Uterus (tissue), 4 donors: ENCODE data around the gene MACROH2A1. TPM values are rescaled to one million over a fixed set of nuclear protein-coding genes. Genes with fewer than 3 reads are reported as not detected.

Source experiments
- DNase-seq, 2 donors: peaks; one replicate each; pipeline ENCODE4 v3.0.0-alpha.2; 2019 to 2020
- H3K27ac ChIP-seq, 2 donors: fragments of 200-600 bp; sonication (generic); 1 replicate in 1 of 2; 2 replicates in 1 of 2; pipeline ENCODE4 v1.5.1; 2016 to 2018
- H3K27me3 ChIP-seq, 2 donors: fragments of 200-600 bp; sonication (generic); one replicate each; pipeline ENCODE4 v1.5.1; 2018 to 2019; ENCODE audit warnings: control low read depth in 1 of 2
- H3K36me3 ChIP-seq, 2 donors: fragments of 200-600 bp; sonication (generic); one replicate each; pipeline ENCODE4 v1.5.1; 2019; ENCODE audit warnings: control low read depth in 1 of 2
- H3K4me1 ChIP-seq, 2 donors: fragments of 200-600 bp; sonication (generic); one replicate each; pipeline ENCODE4 v1.5.1; 2018 to 2019; ENCODE audit warnings: control low read depth in 1 of 2
- H3K4me3 ChIP-seq, 2 donors: fragments of 200-600 bp; sonication (generic); 1 replicate in 1 of 2; 2 replicates in 1 of 2; pipeline ENCODE4 v1.5.1; 2018 to 2019; ENCODE audit warnings: mild to moderate bottlenecking in 1 of 2
- H3K9me3 ChIP-seq, 2 donors: fragments of 200-600 bp; sonication (generic); one replicate each; pipeline ENCODE4 v1.5.1; 2019; ENCODE audit warnings: control low read depth in 1 of 2
- POLR2A ChIP-seq, 2 donors: fragments of 450-650 bp; IDR thresholded peaks; one replicate each; pipeline ENCODE4 v1.6.1; 2016; ENCODE audit warnings: antibody characterized with exemption in 2 of 2, mild to moderate bottlenecking in 1 of 2, moderate library complexity in 1 of 2
- intact Hi-C: fragments of 100-400 bp; cut with DNase I; formaldehyde crosslinking; loops from one replicate; pipeline ENCODE4 v1.15.1; 2023; ENCODE audit warnings: low total_unique reads
- total RNA-seq, 4 donors: library from RNA; depleted of rRNA in 3 of 4; stranded (reverse); fragments of >200 nt in 3 of 4; gene quantifications; one replicate each; pipeline versions ENCODE4 v1.1.0 to v1.2.4, GENCODE V29; 2014 to 2023
- TF ChIP-seq, protein P1 (sequence below), 4 experiments: fragments of 200-600 bp in 2 of 4; fragments of 450-650 bp in 2 of 4; sonication (generic) in 2 of 4; IDR thresholded peaks; one replicate each; pipeline ENCODE4 v1.5.1; 2016 to 2019; ENCODE audit warnings: antibody characterized with exemption in 4 of 4, mild to moderate bottlenecking in 2 of 4, moderate library complexity in 1 of 4
- donor health status: DM: yes; HTN: yes; CAD: no.

Gene MACROH2A1
- total RNA-seq, 4 donors from 2014 or later = 121 to 200 (median 141) TPM

DNA sequence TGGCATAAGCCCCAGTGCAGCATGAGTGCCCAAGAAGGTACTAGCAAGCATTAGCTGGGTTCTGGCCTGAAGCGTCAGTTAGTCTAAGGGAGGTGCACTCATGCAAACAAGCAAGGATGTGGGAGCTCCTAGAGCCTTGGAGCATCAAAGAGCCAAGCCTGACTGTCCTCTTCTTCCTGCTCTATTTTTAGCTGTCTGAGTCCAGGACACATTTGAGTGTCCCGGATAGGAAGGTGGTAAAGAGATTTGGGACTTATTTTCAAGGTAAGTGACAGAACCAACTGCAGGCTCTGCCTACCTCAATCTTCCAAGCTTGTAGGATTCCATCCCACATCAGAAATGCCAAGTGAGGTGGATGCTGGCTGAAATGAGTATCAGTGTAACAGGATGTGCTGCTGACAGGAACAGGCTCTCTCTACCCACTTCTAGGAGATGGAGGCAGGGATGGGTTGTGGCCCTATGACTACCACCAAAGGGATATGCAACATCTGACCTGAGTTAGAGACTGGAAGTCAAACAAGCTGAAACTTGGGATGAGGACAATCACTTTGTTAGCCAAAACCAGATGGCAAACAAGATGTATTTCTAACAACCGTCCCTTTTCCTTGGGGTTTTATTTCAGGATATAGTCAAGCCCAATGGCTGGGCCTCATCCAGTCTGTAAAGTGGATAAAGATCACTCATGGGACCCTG, 15.1 kb downstream of the MACROH2A1 start:
- H3K27me3 ChIP-seq = no peaks in the 10 kb centered on the region
- H3K36me3 ChIP-seq = no peaks in the 10 kb centered on the region
- no peak for DNase-seq
- no peak overlapping the region for H3K4me3 ChIP-seq
- H3K9me3 ChIP-seq = no peaks in the 10 kb centered on the region
- H3K4me1 ChIP-seq = peaks cover 0 to 6% of the 10 kb centered on the region in 2 donors
- intact Hi-C loops = no loop called here
- TF ChIP-seq POLR2A (IDR thresholded peaks at IDR 0.05) = no peak
- TF ChIP-seq, protein P1, sequence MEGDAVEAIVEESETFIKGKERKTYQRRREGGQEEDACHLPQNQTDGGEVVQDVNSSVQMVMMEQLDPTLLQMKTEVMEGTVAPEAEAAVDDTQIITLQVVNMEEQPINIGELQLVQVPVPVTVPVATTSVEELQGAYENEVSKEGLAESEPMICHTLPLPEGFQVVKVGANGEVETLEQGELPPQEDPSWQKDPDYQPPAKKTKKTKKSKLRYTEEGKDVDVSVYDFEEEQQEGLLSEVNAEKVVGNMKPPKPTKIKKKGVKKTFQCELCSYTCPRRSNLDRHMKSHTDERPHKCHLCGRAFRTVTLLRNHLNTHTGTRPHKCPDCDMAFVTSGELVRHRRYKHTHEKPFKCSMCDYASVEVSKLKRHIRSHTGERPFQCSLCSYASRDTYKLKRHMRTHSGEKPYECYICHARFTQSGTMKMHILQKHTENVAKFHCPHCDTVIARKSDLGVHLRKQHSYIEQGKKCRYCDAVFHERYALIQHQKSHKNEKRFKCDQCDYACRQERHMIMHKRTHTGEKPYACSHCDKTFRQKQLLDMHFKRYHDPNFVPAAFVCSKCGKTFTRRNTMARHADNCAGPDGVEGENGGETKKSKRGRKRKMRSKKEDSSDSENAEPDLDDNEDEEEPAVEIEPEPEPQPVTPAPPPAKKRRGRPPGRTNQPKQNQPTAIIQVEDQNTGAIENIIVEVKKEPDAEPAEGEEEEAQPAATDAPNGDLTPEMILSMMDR (IDR thresholded peaks at IDR 0.05) = no peak
- H3K27ac ChIP-seq = no peak overlapping the region

DNA sequence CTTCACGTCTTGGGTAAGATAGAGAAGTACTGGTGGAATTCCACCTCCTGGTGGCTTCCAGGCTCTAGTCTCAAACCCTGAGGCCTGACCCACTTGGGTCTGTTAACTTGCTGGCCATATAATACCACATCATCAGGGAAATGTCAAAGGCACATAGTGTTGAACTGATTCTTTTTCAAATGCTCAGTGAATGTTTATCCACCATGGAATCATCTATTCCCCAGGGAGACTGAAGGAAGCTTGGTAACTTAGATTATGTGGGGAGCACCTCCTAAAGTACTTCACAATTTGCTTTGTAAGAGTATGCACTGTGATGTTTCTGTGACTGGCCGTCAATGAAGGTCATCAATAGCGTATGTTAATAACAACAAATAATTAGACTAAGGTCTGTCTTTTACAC, 16.1 kb downstream of the MACROH2A1 start:
- Histone ChIP-seq H3K36me3 (no peaks in the 10 kb centered on the region), H3K27me3 (no peaks in the 10 kb centered on the region), H3K4me1 (peaks cover 0 to 6% of the 10 kb centered on the region in 2 donors), H3K9me3 (no peaks in the 10 kb centered on the region), H3K4me3 (no peak overlapping the region), H3K27ac (no peak overlapping the region)
- intact Hi-C loops = no loop called here
- no peak for DNase-seq
- TF ChIP-seq POLR2A (IDR thresholded peaks at IDR 0.05) = no peak
- TF ChIP-seq, protein P1 (IDR thresholded peaks at IDR 0.05) = no peak

DNA sequence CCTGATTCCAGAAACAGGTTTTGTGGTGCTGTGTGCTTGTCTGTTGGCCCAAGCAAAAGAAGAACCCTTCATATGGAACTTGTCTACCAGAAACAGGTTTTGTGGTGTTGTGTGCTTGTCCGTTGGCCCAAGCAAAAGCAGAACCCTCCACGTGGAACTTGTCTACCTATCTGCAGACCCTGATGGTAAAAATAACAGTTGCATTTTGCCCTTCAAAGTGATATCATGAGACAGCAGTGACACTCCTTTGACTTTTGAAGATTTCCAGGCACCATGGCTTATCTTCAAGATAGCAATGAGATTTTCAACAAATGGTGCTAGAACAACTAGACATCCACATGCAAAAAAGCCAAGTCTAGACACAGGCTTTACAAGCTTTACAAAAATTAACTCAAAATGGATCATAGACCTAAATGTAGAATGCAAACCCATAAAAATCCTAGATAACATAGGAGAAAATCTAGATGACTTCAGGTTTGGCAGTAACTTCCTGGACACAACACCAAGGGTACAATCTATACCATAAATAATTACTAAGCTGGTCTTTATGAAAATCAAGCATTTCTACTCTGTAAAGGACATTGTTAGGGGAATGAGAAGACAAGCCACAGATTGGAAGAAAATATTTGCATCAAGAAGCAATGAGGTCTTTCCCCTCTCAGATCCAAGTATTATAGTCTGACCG, 16.8 kb downstream of the MACROH2A1 start:
- Histone ChIP-seq H3K4me3 (no peak overlapping the region), H3K4me1 (peaks cover 0 to 10% of the 10 kb centered on the region in 2 donors), H3K36me3 (no peaks in the 10 kb centered on the region), H3K9me3 (no peaks in the 10 kb centered on the region), H3K27me3 (no peaks in the 10 kb centered on the region), H3K27ac (no peak overlapping the region)
- intact Hi-C loops = no loop called here
- TF ChIP-seq, protein P1 (IDR thresholded peaks at IDR 0.05) = no peak
- TF ChIP-seq POLR2A (IDR thresholded peaks at IDR 0.05) = no peak
- no peak for DNase-seq

DNA sequence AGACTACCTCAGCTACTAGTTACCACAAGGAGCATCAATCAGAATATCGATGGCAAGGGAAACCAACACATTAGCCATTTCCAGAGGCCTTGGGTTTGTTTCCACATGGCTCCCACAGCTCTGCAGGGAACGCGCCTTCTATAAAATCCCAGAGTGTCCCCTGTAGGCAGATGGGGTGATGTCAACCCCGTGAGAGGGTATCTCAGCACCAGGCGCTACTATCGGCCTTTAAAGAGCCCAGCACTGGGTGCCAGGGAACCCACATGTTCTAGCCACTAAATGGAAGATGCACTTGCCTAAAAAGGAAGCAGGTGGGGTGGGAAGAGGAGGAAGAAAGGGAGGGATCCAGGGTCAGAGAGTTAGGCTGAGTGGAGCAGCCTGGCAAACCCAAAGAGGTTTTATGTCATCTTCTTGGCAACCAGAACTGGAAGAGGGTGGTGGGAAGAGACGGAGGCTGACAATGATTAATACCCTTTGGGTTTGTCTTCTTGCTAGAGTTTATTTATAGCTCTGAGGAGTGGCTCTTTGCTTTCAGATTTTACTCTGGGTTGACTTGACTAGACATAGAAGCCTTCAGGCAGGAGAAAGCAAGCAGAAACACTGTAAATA, 19.9 kb downstream of the MACROH2A1 start:
- no peak overlapping the region for H3K4me3 ChIP-seq
- TF ChIP-seq, protein P1 (IDR thresholded peaks at IDR 0.05) = no peak
- TF ChIP-seq POLR2A (IDR thresholded peaks at IDR 0.05) = no peak
- H3K27me3 ChIP-seq = no peaks in the 10 kb centered on the region
- H3K9me3 ChIP-seq = no peaks in the 10 kb centered on the region
- intact Hi-C loops = no loop called here
- peaks cover 4 to 10% of the 10 kb centered on the region in 2 donors for H3K4me1 ChIP-seq
- peak; percentile 32 to 58 for DNase-seq
- H3K27ac ChIP-seq = peak overlapping the region; percentile 62 to 64
- no peaks in the 10 kb centered on the region for H3K36me3 ChIP-seq
